HG02588 (cell line): ENCODE data around the gene ARHGAP24.

Source experiments
- ATAC-seq: cut with Tn5 transposase; IDR thresholded peaks from one replicate; pipeline ENCODE4 v1.9.1; 2021; ENCODE audit warnings: mild to moderate bottlenecking, moderate library complexity; ENCODE audit not compliant: unreplicated experiment

Gene ARHGAP24

GRCh38 chr4:86038037-86038436 lies 563.1 kb downstream of the ARHGAP24 start:
- no peak for ATAC-seq

- no peak for ATAC-seq
Measured at GRCh38 chr4:86043755-86044592, 569.0 kb downstream of the ARHGAP24 start.

GRCh38 chr4:86044593-86044985 lies 569.6 kb downstream of the ARHGAP24 start:
- no peak for ATAC-seq

- ATAC-seq: no peak
Measured at GRCh38 chr4:86048426-86048825, 573.5 kb downstream of the ARHGAP24 start.

- no peak for ATAC-seq
Measured at GRCh38 chr4:86050496-86050895, 575.5 kb downstream of the ARHGAP24 start.
